Fibroblast of pulmonary artery (primary cell): ENCODE data around the gene APP.

Experiments
- DNase-seq: peaks from one replicate; pipeline ENCODE4 v3.0.0-alpha.2; 2010; ENCODE audit warnings: low read depth
- H3K4me3 ChIP-seq: replicated peaks from 2 replicates; pipeline ENCODE4 v1.5.1; 2011; ENCODE audit warnings: low read depth, mild to moderate bottlenecking, control low read depth, low read length, moderate library complexity
- CTCF ChIP-seq: IDR thresholded peaks from 2 replicates; pipeline ENCODE4 v1.5.1; 2011; ENCODE audit warnings: mild to moderate bottlenecking, control low read depth, low read length, inconsistent platforms; ENCODE audit errors: missing control alignments

The APP gene

GRCh38 chr21:25848309-25848708 lies 322.3 kb downstream of the APP start:
- no peak overlapping the region for H3K4me3 ChIP-seq
- no peak for DNase-seq
- no peak for TF ChIP-seq CTCF

GRCh38 chr21:25845729-25846256 lies 324.8 kb downstream of the APP start:
- no peak for DNase-seq
- H3K4me3 ChIP-seq = no peak overlapping the region
- no peak for TF ChIP-seq CTCF

GRCh38 chr21:25842925-25843324 lies 327.6 kb downstream of the APP start:
- no peak for TF ChIP-seq CTCF

GRCh38 chr21:25838809-25839208 lies 331.8 kb downstream of the APP start:
- no peak for TF ChIP-seq CTCF
- no peak overlapping the region for H3K4me3 ChIP-seq
- DNase-seq = no peak

More at GRCh38 chr21:25842925-25843324, 327.6 kb downstream of the APP start:
- no peak overlapping the region for H3K4me3 ChIP-seq
- no peak for DNase-seq

GRCh38 chr21:25837533-25838265 lies 332.9 kb downstream of the APP start:
- TF ChIP-seq CTCF = no peak
- no peak overlapping the region for H3K4me3 ChIP-seq
- DNase-seq = peak; percentile 83

GRCh38 chr21:25836396-25836795 lies 334.2 kb downstream of the APP start:
- H3K4me3 ChIP-seq = no peak overlapping the region
- TF ChIP-seq CTCF = no peak
- DNase-seq = peak; percentile 27

GRCh38 chr21:25834381-25834780 lies 336.2 kb downstream of the APP start:
- TF ChIP-seq CTCF = no peak
- no peak for DNase-seq

More at GRCh38 chr21:25834381-25834780, 336.2 kb downstream of the APP start:
- H3K4me3 ChIP-seq = no peak overlapping the region
